Globus pallidus (tissue), 1 donor: ENCODE results near the gene WWOX.

Source experiments
- DNase-seq: peaks from one replicate; pipeline ENCODE4 v3.0.0-alpha.2; 2015; ENCODE audit warnings: low spot score

WWOX gene

DNA sequence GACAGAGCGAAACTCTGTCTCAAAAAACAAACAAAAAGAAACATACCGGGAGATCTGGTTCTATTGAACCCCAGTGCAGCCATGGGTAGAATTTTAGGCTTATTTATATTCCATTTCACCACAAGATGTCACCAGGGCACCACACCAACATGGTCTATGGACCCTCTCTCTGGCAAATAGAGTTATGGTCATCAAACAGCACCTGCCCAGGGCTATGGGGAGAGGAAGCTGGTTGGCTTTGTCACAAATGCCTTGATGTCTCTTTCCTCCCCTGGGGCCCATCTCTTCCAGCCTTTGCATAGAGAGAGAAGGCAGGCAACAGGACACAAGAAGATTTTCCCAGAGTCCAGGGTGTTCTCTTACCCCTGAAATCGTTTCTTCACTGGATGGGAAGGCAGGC lies 128.4 kb downstream of the WWOX start:
- DNase-seq = no peak

DNA sequence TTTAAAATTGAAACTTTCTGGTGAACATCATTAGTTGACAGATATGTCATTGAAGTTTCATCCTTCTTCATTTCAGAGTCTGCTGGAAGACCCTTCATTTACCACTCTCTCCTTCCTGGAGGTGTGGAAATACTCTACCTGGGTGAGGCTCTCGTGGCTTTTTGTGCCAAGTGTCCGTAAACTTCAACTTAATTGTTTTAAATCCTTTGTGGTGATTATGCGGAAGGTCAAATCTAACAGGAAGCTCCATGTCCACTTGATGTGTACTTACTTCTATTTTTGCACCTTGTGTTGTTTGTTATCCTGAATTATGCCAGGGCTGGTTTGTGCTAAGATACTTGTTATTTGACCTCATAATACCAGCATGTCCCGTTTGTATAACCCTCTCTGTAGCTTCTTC lies 129.2 kb downstream of the WWOX start:
- no peak for DNase-seq

DNA sequence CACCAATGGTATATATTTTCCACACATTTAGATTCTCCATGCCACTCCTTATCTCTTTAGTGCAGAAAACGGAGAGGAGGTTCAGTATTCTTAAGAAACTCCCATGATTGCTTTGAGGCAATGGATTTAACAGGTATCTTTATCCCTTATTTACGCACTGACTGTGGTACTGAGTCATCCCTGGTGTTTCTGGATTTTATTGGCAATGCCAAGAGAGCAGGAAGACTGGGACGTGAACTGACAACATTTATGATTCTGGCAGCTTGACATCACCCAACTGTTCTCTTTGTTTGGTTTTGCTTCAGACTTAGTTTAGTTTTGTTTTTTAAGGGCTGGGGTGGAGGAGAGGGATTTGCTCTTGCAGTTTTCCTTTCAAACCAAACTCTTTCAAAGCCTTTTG lies 131.4 kb downstream of the WWOX start:
- no peak for DNase-seq

DNA sequence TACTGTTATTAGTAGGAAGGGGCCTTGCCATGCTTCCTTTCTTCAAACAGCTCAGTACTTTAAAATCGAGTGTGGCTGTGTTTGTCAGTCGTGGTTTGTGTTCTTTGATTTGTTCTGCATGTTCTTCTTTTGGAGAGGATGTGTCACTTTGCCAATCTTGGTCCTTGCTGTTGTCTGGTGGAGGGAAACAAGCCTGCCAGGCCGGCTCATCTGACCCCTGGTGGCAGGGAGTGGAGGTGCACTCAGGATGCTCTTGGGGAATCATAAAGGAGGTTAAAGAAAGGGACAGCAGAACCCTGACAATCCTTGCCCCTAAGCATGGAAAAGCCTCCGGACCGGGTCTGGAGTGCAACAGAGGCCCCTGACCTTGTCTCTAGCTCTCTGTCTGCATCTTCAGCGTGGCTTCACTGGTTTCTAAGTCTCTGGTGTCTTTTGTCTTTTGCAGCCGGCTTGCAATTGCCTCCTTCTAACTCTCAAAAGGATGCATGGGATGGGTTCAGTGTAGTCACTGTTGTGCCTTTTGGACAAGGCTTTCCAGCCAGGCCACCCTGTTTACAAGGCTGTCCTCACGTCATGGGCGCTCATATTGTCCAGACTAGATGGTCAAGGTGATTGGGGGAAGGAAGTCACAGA lies 135.8 kb downstream of the WWOX start:
- DNase-seq = peak; percentile 88

DNA sequence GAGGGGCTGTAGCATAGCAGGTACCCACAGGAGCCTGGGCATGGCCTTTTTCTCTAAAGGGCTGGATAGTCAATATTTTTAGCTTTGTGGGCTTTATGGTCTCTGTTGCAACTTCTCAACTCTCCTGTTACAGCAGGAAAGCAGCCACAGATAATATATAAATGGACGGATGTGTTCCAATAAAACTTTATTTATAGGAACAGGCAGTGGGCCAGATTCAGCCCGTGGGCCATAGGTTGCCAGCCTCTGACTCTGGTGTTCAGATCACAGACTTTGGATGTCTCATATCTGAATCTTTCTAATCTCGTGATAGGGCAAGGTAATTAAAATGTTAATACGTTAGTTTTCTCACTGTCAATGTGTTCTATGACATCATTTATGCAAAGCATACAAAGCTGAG lies 136.4 kb downstream of the WWOX start:
- no peak for DNase-seq

DNA sequence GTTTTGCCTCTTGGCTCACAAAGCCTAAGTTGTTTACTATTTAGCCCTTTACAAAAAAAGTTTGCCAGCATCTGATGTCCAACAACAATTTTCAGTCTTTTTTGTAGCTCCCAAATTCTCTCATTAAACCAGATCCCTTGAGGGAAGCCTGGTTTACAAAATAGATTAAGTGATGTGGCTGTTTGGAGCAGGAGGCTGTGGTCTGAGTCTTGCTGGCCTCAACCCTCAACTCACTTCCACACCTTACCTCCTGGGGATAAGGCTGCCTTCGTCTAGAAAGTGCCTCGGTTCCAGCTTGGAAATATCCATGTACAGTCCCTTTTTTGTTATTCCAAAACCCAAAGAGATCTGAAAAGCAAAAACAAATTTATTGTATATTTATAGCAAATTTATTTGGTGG lies 138.4 kb downstream of the WWOX start:
- DNase-seq = no peak

DNA sequence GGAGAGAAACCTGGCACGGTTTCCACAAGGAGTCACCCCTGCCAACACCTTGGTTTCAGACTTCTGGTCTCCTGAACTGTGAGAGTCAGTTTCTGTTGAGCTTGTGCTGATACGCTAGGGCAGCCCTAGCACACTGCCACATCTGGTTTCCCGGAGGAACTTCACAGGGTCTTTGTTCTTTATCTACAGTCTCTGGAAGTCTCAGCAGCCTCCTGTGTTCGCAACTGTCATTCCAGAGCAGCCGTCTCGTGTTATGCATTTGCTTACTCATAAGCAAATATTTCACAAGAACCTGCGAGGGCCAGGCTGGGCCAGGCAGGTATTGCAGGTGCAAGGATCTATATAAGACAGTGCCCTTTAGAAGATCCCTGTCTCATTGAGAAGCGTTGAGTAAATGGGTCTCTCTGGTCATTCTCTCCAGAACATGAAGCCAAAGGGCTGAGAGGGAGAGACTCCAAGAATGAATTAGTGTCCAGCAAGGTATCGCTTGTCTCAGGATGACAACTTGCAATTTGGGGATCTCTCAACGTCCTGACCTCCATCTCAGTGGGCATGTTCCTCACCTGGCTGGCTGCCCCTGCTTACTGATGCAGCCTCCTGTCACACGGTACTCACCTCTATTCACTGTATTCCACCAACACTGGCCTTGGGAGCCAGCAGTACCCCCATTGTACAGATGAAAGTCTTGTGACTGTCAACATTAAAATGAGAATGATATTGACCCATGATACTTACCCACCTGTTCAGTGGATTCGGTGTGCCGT lies 141.2 kb downstream of the WWOX start:
- no peak for DNase-seq

DNA sequence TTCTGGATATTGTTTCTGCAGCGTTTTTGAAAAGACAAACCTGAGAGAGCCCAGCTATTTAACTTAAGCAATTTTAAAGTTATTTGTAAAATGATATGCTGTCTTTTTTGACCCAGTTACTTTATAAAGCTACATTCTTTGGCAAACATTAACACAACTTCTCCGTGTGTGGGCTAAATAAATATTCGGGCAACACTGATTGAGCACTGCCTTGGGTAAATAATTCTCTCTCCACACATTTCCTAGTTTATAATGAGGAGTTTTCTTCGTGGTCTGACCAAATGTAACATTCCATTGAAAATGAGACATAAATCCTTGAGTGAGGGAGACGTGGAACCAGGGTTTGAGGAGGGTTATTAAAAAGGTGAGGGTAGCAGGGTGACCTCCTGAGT lies 142.8 kb downstream of the WWOX start:
- DNase-seq = no peak

DNA sequence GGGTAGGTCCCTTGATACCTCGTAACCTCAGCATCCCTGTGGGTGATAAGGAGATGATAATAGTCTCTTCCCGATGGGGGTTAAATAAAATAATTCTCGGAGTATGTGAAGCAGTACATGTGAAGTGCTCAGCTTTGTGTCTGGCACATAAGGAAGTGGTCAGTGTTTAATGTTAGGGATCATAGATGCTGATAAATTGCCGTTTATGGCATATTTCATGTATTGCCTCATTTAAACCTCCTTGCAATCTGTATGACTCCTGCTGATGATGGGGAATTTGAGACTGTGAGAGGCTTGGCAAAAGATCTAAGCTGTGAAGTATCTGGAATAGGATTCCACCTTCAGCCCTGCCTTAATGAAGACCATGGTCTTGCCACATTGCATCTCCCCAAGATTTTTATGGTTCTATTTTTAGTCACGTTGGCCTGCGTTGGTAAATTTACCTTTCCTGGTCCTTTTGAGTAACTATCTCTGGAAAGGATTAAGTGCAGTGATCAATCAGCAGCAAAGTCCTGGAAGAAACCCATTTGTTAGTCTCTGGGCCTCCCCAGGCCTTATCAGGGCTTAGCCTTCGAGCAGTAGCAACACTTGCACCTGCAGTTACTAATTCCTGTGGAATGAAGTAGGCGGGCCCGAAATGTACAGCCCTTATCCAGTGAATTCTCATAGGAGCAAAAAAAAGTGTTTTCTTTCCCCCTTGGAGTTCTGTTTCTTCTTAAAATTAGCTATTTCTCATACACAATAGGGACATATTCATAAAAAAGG lies 144.9 kb downstream of the WWOX start:
- DNase-seq = no peak

DNA sequence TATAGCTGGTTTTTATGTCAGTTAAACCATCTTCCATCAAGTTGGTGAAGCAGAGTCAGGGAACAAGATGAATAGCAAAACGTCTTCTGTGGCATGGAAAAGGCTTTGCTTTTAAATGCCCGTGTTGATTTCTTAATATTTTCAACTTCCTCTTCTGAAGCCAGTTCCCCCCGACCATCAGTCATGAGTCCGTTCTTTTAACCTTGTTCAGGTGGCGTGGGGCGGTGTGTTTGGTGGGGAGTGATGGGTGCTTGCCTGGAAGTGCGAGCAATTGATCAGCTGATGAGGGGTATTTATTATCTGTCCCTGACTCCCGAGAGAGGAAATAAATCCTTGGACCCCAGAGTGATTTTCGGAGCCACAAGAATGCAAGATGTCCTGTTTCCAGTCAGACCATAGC lies 147.1 kb downstream of the WWOX start:
- DNase-seq = no peak

DNA sequence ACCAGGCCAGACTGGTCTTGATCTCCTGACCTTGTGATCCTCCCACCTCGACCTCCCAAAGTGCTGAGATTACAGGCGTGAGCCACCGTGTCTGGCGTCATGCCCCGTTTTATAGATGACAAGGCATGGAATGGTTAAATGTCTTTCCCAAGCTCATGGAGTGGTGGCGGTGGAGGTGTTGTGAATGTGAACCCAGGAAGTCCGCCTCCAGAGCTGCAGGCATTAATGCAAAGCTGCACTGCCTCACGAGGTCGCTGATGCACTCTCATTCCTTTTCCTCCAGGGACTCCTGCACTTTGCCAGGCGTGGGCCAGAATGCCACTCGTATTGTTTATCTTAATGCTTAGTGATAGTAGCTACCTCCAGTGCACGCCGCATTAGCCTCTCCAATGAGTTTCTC lies 149.6 kb downstream of the WWOX start:
- no peak for DNase-seq

DNA sequence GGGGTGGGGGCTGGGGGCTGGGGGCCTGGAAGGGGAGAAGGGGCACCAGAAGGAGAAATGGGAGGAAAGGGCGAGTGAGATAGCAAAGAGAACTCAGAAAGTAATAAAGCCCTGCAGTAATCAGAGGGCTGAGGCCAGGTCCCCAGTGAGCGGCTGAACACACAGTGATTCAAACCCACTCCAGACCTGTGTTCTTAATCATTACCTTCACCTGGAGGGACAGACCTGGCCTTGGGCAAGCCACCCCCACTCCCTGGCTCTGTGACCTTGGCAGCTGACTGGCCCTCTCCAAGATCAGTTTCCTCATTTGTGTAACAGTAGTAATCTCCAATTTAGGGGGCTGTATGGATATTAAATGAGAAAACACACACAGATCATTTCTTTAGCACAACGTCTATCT lies 150.4 kb downstream of the WWOX start:
- no peak for DNase-seq

DNA sequence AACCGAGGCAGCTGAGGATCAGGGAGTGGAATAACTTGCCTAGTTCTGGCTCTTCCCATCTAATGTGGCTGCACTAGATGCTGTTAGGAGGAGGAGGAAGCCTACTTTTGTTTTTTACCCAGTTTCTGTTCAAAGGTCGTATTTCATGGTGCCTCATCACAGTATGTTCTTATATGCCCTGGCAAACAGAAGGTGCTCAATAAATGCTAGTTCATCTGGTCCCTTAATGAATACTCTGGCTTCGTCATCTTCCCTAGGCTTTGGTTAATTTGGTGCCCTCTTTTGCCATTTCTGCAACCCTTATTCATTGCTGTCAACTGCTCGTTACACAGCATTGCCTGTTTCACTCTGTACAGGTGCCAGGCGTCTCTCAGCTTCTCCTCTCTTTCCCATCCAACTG lies 151.7 kb downstream of the WWOX start:
- DNase-seq = no peak

DNA sequence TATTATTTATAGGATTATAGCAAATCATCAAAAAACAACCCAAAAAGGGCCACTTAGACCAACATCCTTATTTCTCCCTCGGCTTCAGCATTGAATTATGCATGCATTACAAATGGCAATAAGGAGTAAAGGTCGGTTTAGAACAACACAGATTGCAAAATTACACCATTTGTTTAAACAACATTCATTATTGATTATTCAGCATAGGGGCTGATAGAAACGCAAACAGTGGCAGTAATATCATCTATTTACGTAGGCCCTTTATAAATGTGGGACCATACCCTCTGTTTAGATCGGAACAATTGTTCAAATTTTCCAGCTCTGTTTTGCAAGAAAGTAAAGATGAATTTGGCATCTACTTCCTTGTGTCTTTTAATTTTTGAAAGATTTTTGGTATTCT lies 153.3 kb downstream of the WWOX start:
- no peak for DNase-seq

DNA sequence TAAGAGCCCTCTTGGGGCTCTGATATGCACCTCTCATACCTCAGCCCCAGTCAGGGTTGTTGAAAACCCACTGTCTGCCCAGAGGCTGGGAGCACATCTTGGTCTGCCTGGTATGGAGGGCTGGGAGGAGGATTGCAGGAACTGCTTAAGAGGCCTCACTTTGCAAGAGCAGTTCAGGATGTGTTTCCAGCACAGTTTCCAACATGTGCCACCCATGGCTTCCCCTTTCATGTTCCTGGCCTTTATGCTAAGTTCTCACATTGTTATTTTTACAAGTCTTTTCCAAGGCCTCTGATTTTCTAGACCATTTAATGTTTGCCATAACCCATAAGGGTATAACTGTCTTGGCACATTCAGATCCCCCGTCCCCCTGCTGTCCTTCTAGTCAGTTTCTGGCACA lies 155.4 kb downstream of the WWOX start:
- no peak for DNase-seq

DNA sequence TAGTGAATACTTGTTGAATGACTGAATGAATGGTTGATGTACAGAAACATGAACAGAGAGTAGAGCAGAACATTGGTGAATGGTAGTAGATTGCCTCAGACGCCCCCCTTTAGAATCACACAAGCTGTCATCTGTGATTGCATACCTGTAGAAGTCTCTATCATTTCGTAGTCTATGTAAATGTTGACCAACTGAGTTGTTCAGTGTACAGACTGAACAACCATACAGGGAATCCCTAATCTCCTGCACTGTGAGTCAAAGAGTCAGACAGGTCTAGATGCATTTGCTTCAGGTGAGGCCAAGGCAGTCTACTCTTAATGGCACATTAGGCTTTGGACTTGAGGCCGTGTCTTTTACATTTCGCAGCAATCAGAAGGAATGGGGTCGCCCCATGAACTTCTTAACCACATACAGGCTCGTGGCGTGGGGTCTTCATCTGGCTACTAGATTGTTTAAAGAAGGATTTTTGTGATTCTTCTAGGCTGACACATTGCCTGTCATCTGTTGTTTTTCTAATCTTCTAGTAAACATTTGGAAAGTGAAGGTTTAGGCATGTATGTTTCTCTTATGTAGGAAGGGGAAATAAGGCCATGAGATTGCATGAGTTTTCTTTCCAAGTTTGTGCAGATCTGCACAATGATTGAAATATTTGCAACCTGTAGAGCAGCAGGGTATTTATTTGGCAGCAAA lies 157.4 kb downstream of the WWOX start:
- DNase-seq = no peak

DNA sequence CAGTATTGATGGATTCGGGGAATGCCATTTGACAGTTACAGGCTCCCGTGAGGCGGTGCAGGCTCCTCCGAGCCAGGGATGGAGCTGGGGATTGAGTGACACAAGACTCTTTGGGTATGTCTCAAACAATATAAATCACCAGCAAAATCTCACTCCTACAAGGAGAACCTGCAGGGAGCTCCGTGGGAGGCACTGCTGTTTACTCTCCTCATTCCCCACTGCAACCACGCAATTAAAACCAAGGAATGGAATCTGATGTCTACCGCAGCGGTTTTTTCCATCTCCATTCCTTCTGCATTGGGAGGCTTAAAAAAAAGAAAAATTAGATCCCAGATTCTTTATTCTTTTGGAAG lies 157.9 kb downstream of the WWOX start:
- DNase-seq = no peak

DNA sequence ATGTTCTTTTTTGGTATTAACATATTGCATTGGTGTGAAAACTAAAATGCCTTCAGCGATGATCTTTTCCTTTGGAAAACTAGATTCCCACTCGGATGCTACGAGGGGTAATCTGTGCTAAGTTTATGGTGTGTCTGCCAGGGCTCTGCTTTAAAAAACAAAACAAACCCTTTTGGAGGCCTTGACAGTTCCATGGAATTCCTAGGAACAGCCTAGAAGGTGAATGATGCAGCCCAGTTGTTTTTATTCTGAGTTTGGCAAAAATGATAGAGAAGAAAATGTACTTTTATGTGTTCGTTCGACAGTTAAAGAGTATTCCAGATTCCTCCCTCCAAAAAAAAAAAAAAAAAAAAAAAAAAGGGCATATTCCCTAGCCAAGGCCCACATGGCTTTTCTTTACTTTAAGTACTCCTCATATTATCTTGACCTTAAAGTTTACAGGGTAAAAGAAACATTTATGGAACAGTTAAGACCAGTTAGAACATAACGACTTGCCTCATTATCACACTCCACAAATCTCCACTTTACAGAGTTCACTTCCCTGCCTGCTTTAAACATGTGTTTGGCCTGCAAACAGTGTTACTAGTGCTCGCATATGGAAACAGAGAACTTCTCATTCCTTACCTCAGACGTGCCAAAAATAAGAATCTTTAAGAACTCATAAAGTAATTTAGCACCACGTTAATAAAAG lies 159.1 kb downstream of the WWOX start:
- DNase-seq = no peak

DNA sequence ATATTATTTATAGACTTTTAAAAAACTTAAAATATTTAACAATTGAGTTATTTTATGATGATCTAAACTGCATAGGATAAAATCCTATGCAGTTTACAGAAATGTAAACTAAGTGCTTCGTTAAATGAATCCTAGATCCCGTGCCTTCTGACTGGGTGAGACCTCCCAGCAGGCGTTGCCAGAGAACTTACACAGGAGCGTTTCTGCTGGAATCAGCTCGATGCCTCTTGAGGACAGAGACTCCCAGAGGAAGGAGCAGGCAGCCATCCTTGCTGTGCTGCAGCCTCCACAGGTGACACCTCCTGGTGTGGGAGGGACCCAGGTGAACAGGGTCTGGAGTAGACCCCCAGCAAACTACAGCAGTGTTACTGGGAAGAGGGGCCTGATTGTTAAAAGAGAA lies 160.4 kb downstream of the WWOX start:
- no peak for DNase-seq

DNA sequence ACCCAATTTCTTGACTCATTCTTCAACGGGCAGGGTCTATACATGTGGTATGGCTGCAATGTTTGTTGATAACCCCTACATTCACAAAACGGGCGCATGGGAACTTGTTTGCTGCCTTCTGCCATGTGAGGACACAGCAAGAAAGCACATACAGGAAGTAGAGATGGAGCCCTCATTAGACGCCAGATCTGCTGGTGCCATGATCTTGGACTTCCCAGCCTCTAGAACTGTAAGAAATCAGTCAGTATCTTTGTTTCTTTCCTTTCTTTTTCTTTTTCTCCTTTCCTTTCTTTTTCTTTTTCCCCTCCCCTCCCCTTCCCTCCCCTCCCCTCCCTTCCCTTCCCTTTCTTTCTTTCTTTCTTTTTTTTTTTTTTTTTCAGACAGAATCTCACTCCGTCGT lies 165.2 kb downstream of the WWOX start:
- DNase-seq = no peak

DNA sequence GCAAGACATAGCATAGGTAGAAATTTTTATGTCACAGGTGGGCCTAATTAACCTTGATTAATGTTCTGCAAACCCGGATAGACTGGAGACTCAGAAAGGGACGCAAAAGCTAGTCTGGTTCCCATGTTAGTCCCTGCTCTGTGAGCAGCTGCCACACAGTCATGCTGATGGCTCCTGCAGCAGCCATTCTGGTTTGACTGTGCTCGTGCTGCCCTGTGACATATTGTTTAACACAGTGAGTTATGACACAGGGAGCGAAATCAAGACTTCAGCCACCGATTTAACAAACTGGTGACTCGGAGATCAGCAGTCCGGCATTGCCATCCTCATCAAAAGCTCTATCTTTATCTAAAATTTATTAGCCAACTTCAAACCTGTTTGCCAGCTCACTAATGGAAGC lies 169.8 kb downstream of the WWOX start:
- DNase-seq = no peak

DNA sequence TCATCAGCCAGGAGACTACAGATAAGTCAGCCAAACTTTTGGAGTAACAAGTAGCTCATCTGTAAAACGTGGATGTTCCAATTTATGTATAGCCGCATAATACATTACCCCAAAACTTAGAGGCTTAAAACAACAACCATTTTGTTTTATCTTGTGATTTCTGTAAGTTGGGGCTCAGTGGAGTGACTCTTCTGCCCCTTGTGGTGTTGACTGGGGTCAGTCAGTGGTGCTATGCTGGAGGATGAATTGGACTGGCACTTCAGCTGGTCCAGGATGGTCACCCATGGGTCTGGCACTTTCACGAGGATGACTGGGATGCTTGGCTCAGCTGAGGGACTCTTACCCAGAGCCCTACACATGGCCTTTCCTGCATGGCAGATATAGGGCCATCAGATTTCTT lies 172.5 kb downstream of the WWOX start:
- DNase-seq = no peak
